ENCODE data around the gene ARAP3.
"Not testable (repeated sequence)": the region's sequence is repeated elsewhere in the genome, so short reads cannot be mapped to it uniquely, and the experiment has no call there.

Gene ARAP3

DNA sequence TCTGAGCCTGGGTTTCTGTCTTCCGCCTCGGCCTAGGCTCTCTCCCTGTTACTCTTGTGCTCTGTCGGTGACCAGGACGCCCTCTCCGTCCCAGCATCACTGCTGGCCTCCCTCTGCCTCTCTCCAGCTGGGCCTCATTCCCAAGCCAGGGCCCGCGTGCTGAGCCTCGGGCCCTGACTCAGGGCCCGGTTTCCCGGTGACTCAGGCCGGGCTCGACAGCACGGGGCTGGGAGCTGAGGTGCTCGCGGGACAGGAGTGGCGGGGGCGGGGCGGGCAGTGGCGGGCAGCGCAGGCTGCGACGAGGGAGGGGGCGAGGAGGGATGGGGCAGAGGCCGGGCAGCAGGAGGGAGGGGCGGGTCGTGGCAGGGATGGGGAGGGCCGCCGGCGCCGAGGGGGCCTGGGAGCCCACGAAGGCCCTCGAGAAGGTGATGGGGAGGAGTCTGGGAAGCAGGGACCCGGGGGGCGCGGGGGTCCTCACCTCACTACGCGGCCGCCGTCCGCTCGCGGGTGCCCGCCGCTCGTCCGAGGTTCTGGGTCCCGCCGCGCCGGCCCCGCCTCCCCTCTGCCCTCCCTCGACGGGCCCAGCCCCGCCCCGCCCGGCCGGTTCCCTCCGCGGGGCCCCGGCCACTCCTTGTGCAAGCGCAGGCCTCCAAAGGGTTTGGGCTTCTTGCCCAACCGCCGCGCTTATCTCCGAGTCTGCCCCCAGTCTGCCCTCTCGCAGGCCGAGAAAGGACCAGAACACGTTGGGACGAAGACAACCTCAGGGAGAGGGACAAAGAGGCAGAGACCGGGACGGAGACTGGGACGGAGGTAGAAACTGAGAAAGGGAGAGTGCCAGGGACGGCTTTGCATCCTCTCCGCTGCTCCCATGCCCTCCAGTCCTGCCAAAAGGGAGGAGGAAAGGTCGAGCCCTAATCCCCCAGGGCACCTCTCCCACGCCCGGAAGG is at the start of gene ARAP3:
TSS of gene ARAP3 (minus strand) at position 536 of the 947 bp plus-strand sequence. CDS start 1,744 bp downstream, outside the sequence.
- DNase-seq: peak in 9 of 56 donors; percentile 2 to 61 (median 12)

- DNase-seq: peak in 26 of 56 donors; percentile 4 to 74 (median 26)
These were observed 47.5 kb upstream of the ARAP3 start for GRCh38 chr5:141729387-141730006.

DNA sequence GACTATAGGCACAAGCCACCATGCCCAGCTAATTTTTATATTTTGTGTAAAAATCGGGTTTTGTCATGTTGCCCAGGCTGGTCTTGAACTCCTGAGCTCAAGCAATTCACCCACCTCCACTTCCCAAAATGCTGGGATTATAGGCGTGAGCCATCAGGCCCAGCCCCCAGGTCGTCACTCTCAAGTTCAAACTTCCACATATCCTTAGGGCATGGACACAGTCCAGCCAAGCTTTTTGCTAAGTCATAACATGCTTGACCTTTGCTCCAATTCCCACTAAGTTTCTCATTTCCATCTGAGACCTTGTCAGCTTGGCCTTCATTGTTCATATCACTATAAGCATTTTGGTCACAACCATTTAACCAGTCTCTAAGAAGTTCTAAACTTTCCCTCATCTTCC is 43.9 kb upstream of the ARAP3 start:
- DNase-seq: no peak

DNA sequence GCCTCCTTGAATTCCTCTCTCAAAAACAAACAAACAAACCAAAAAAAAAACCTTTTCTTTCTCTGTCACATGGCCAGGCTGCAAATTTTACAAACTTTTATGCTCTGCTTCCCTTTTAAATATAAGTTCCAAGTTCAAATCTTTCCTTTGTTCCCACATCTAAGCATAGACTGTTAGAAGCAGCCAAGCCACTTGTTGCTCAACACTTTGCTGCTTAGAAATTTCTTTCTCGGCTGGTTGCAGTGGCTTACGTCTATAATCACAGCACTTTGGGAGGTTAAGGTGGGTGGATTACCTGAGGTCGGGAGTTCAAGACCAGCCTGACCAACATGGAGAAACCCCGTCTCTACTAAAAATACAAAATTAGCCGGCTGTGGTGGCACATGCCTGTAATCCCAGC is 43.1 kb upstream of the ARAP3 start:
- not testable (repeated sequence) for DNase-seq

DNA sequence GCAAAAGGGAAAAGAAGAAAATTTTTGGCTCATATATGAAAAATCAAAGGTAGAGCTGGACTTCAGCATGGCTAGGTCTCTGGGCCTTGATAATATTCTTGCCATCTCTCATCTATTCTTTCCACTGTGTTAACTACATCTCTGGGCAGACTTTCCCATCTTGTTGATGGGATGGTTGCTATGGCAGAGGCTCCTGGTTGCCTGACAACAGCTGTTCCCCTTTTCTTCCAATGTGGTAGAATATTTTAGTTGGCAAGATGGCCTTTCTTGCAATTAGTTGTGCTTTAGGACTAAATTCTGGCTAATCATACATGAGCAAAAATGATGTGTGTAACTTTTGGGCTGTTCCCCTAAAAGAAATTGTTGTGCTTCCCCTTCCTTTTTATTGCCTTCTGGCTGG is 40.2 kb upstream of the ARAP3 start:
- DNase-seq: no peak

GRCh38 chr5:141717043-141717442 is 35.0 kb upstream of the ARAP3 start:
- DNase-seq: no peak

- DNase-seq: no peak
These were observed 34.4 kb upstream of the ARAP3 start for GRCh38 chr5:141716468-141716867.

GRCh38 chr5:141716009-141716408 is 34.0 kb upstream of the ARAP3 start:
- DNase-seq: no peak

DNA sequence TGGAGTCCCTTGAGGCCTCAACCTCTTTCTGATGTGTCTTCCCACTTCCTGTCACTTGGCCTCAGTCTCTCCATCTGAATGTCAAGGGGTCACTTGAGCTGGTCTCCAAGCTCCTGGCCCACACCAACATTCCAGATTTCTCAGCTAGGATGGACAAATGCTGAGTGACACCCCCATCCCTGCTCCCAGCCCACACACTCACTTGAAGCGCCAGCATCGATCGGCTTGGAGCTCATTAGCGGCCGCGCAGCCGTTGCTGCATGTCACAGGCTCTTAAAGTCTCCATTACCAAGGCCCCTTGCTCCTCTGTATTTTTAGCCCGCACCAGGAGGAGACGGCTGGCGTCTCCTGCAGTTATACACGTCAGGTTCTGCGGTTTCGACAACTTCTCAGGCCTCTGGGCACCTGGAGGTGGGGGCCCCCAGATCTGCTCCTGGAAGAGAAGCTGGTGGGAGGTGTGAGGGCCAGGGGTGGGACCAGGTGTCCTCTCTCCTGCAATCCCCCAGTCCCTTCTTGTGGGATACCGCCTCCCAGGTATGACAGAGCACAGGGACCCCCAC is 33.4 kb upstream of the ARAP3 start:
- DNase-seq: no peak

DNA sequence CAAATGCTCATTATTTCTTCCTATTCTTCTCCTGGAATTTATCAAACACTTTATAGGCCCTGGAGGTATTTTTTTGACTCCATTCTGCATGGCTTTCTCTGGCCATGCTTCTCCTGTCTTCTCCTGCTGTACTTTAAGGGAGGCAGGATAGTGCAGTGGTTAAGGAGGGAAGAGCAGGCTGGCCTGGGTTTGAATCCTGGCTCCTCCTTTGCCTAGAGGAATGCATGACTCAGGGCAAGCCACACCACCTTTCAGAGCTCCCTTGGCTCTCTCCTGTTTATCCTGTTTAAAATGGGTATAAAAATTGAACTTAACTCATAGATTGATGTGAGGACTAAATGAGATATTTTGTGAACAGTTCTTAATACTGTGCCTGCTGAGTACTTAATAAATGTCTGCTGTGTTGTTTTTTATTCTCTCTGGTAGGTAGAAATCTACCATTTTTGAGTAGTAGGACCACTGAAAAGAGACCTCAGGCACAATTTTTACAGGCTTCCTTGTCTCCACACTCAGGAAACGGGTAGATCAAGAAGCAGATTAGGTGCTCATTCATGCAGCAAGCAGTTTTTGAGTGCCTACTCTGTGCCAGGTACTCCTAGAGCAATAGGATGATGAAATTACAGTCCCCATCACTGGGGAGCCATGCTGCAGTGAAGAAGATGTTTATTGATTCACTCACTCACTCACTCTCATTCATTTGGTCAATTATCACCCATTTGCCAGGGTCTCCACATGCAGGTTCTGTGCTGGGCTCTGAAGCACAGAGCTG is 32.7 kb upstream of the ARAP3 start:
- no peak for DNase-seq

DNA sequence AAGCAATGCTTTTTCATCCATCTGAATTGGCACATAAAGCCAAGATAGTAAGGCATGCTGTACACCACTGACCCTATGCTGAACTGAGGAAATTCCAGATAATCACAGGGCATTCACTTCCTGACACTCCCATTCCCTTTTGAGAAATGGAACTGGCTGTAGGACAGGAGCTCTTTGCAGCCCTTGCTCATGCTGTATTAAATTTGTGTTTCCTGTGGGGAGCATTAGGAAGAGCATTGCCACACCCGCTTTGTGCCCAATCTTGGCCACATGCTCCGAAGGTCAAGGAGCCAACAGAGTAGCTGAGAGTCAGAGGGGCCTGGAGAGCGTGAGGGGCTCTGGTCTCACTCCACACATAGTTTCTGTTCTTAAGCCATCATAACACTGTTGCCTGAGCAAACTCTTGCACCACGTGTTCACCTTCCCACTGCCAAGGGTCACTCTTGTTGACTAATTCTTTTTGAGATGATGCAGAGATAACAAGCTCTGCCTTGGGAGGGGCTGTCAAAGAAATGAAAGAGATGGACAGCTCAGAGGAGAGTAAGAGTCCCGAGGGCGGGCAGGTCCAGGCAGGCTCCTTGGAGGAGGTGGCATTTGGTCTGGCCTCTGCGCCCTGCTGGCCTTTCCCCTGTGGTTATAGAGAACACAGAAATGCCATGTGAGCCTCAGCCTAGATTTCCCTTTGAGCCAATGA is 31.7 kb upstream of the ARAP3 start:
- DNase-seq: no peak

- no peak for DNase-seq
These were observed 29.7 kb upstream of the ARAP3 start for GRCh38 chr5:141711687-141712086.

- DNase-seq: peak in 1 of 56 donors; percentile 26
These were observed 27.8 kb upstream of the ARAP3 start for GRCh38 chr5:141709699-141710267.

DNA sequence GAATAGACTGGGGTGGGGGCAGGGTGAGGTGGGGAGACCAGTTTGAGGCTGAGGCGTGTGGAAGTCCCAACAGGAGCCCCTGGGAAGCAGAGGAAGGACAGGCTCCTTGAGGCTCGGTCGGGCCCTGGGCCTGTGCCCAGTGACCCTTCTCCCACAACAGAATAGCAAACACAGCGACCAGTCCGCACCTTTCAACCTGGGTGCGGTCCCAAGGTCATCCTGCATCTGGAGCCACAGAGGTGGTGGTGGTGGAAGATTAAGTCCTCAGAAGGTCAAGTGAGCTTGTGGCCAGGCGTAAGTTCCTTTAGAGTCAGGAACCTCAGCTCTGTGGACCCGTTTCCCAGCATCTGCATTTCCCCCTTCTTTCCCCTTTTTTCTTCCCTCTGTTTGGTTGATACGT is 26.0 kb upstream of the ARAP3 start:
- DNase-seq: no peak

GRCh38 chr5:141707510-141707909 is 25.5 kb upstream of the ARAP3 start:
- DNase-seq: no peak

- DNase-seq: no peak
These were observed 24.1 kb upstream of the ARAP3 start for GRCh38 chr5:141706121-141706520.

GRCh38 chr5:141705469-141705868 is 23.4 kb upstream of the ARAP3 start:
- DNase-seq: no peak

- DNase-seq: no peak
These were observed 22.8 kb upstream of the ARAP3 start for GRCh38 chr5:141704782-141705297.

- peak in 4 of 56 donors; percentile 14 to 52 (median 38) for DNase-seq
These were observed 21.1 kb upstream of the ARAP3 start for GRCh38 chr5:141703133-141703561.
